Esophagus (tissue), 2 donors: ENCODE measurements around the gene SAA2. TPM values are rescaled to one million over a fixed set of nuclear protein-coding genes. Genes with fewer than 3 reads are reported as not detected.
"Not testable (repeated sequence)": the region's sequence is repeated elsewhere in the genome, so short reads cannot be mapped to it uniquely, and the experiment has no call there.

ENCODE experiments used
- H3K27ac ChIP-seq, 2 donors: one replicate each; pipeline ENCODE4 v1.5.1; 2013; ENCODE audit warnings: low read depth in 2 of 2, mild to moderate bottlenecking in 2 of 2, inconsistent platforms in 1 of 2, low read length in 1 of 2, moderate library complexity in 1 of 2
- H3K27me3 ChIP-seq, 2 donors: one replicate each; pipeline ENCODE4 v1.6.1; 2013; ENCODE audit warnings: low read length in 2 of 2, control low read depth in 1 of 2, mild to moderate bottlenecking in 1 of 2; ENCODE audit not compliant: insufficient read depth in 2 of 2, control insufficient read depth in 1 of 2
- H3K36me3 ChIP-seq, 2 donors: one replicate each; pipeline ENCODE4 v1.6.1; 2013; ENCODE audit warnings: low read length in 1 of 2; ENCODE audit not compliant: control insufficient read depth in 2 of 2, insufficient read depth in 2 of 2
- H3K4me1 ChIP-seq, 2 donors: one replicate each; pipeline ENCODE4 v1.6.1; 2013; ENCODE audit warnings: low read length in 1 of 2; ENCODE audit not compliant: control insufficient read depth in 2 of 2, insufficient read depth in 2 of 2
- H3K4me3 ChIP-seq, 2 donors: one replicate each; pipeline ENCODE4 v1.5.1; 2013; ENCODE audit warnings: low read length in 2 of 2, mild to moderate bottlenecking in 2 of 2, low read depth in 1 of 2, moderate library complexity in 1 of 2
- H3K9me3 ChIP-seq, 2 donors: one replicate each; pipeline ENCODE4 v1.6.1; 2013; ENCODE audit warnings: mild to moderate bottlenecking in 2 of 2, low read depth in 1 of 2, low read length in 1 of 2, moderate library complexity in 1 of 2; ENCODE audit not compliant: control insufficient read depth in 2 of 2, insufficient read depth in 1 of 2
- WGBS, 2 donors: extraction: QIAGEN DNeasy Blood & Tissue Kit; methylation state at CpG; one replicate each; pipeline ENCODE4 v1.1.7; 2013; 5-methylcytosine and 5-hydroxymethylcytosine counted together
- polyA plus RNA-seq, 2 donors: library from polyadenylated mRNA; stranded (reverse); fragments of 200-250 nt; gene quantifications; one replicate each; pipeline ENCODE4 v1.2.3, GENCODE V29; 2013
- donor health status: healthy with polysubstance abuse.
- donor health status: Bipolar disorder and iron deficiency.

SAA2 gene
- polyA plus RNA-seq, 2 donors: 2.4 TPM

- Histone ChIP-seq H3K36me3 (no peaks in the 10 kb centered on the region), H3K27ac (no peak overlapping the region), H3K4me3 (no peak overlapping the region), H3K4me1 (no peaks in the 10 kb centered on the region), H3K9me3 (peaks cover 1 to 3% of the 10 kb centered on the region in 2 donors), H3K27me3 (no peaks in the 10 kb centered on the region)
- WGBS, 2 donors: 84 to 91% methylated on average over 3 of the region's 3 CpGs
Measured at GRCh38 chr11:18204220-18204619, 44.2 kb downstream of the SAA2 start.

GRCh38 chr11:18203723-18204122 is 44.7 kb downstream of the SAA2 start:
- Histone ChIP-seq H3K4me1 (no peaks in the 10 kb centered on the region), H3K27ac (no peak overlapping the region)
- WGBS, 2 donors: 8 to 17% methylated on average over 6 of the region's 6 CpGs

GRCh38 chr11:18197738-18198137 is 50.7 kb downstream of the SAA2 start:
- H3K4me3 ChIP-seq, H3K9me3 ChIP-seq, H3K4me1 ChIP-seq, H3K27me3 ChIP-seq, H3K36me3 ChIP-seq, H3K27ac ChIP-seq: not testable (repeated sequence)
- WGBS, 2 donors: 61 to 68% methylated on average over 3 of the region's 3 CpGs

More at GRCh38 chr11:18203723-18204122, 44.7 kb downstream of the SAA2 start:
- Histone ChIP-seq H3K27me3 (no peaks in the 10 kb centered on the region), H3K36me3 (no peaks in the 10 kb centered on the region), H3K4me3 (no peak overlapping the region), H3K9me3 (peaks cover 1 to 3% of the 10 kb centered on the region in 2 donors)

GRCh38 chr11:18196532-18196931 is 51.9 kb downstream of the SAA2 start:
- Histone ChIP-seq H3K9me3 (peaks cover 1 to 3% of the 10 kb centered on the region in 2 donors), H3K4me1 (no peaks in the 10 kb centered on the region), H3K27me3 (no peaks in the 10 kb centered on the region), H3K27ac (no peak overlapping the region), H3K4me3 (no peak overlapping the region), H3K36me3 (no peaks in the 10 kb centered on the region)
- 87 to 91% methylated on average over 2 of the region's 2 CpGs for WGBS, 2 donors

Other genes starting within 250 kb of the SAA2 start
- 10 to 100 TPM; 17.2 to 39.3 TPM for gene SERGEF, start 235.6 kb downstream of the SAA2 start, polyA plus RNA-seq
- gene TPH1, start 202.4 kb downstream of the SAA2 start, polyA plus RNA-seq: under 1 TPM; 0.08 to 0.26 TPM
- gene SAAL1, start 142.6 kb downstream of the SAA2 start, polyA plus RNA-seq: 1 to 10 TPM; 6.4 to 7.2 TPM
- gene MRGPRX3, start 116.1 kb downstream of the SAA2 start, polyA plus RNA-seq: under 1 TPM; 0.12 to 0.33 TPM
- gene MRGPRX4, start 75.8 kb downstream of the SAA2 start, polyA plus RNA-seq: not detected
- gene SAA4, start 11.9 kb downstream of the SAA2 start, polyA plus RNA-seq: not detected
- 10 to 100 TPM; 10.8 to 15.7 TPM for gene SAA1, start 17.6 kb upstream of the SAA2 start, polyA plus RNA-seq
- 1 to 10 TPM; 6.6 to 6.9 TPM for gene HPS5, start 73.5 kb upstream of the SAA2 start, polyA plus RNA-seq
- gene GTF2H1, start 73.9 kb upstream of the SAA2 start, polyA plus RNA-seq: 10 to 100 TPM; 13.1 to 23.3 TPM
- 100 to 1,000 TPM; 269 to 530 TPM for gene LDHA, start 145.9 kb upstream of the SAA2 start, polyA plus RNA-seq
- gene LDHC, start 163.7 kb upstream of the SAA2 start, polyA plus RNA-seq: under 1 TPM; 0.24 to 0.29 TPM
- not detected for gene LDHAL6A, start 207.2 kb upstream of the SAA2 start, polyA plus RNA-seq